ENCODE results near the gene POLR1A. TPM values are rescaled to one million over a fixed set of nuclear protein-coding genes. Genes with fewer than 3 reads are reported as not detected.

POLR1A gene
- total RNA-seq, 1 experiment from 2014 or later = 29.7 TPM

- 0 out of 2 replicates have a peak, but pooled peaks cover 6% of the 10 kb centered on the region for H3F3A ChIP-seq (ENCODE audit: insufficient read depth, low read depth)
- no TSS peak for BruUV-seq (replicated peaks)
- H3K4me1 ChIP-seq (replicated peaks; ENCODE audit: insufficient read depth) = peaks cover 20% of the 10 kb centered on the region
- POLR2A ChIA-PET (ENCODE audit: unreplicated experiment) = no interaction called here
- no peak overlapping the region for H2AFZ ChIP-seq
- no peaks in the 10 kb centered on the region for H3K79me2 ChIP-seq (ENCODE audit: low read depth)
- H3K9me2 ChIP-seq (ENCODE audit: insufficient read depth) = no peaks in the 10 kb centered on the region
- peaks cover 5% of the 10 kb centered on the region; the same call in 1 of the 2 replicates for H3K9me3 ChIP-seq (ENCODE audit: insufficient read depth, low read depth)
- H3K4me2 ChIP-seq = no peak overlapping the region
- H4K20me1 ChIP-seq (ENCODE audit: insufficient read depth) = no peaks in the 10 kb centered on the region
- H3K27ac ChIP-seq = no peak overlapping the region
- TF ChIP-seq CTCF (conservative IDR thresholded peaks at IDR 0.05) = no peak
- no peak for TF ChIP-seq EZH2 (IDR thresholded peaks at IDR 0.05; ENCODE audit: low read depth)
- CTCF ChIA-PET = no interaction called here
- H3K36me3 ChIP-seq (ENCODE audit: low read depth) = no peaks in the 10 kb centered on the region
- no peak overlapping the region for H3K4me3 ChIP-seq
- intact Hi-C loops (cut with micrococcal nuclease; ENCODE audit: unreplicated experiment) = loop anchor here (2.0 kb wide), 1 partner anchor 128 kb away; the partner anchor contains the start of gene ST3GAL5
- no peak for DNase-seq
- H3K27me3 ChIP-seq (ENCODE audit: insufficient read depth, low read depth) = no peaks in the 10 kb centered on the region
Observed at GRCh38 chr2:86016581-86016980, 89.1 kb downstream of the POLR1A start.

- Histone ChIP-seq H3K79me2 (ENCODE audit: low read depth) (no peaks in the 10 kb centered on the region), H4K20me1 (ENCODE audit: insufficient read depth) (no peaks in the 10 kb centered on the region), H3K27ac (no peak overlapping the region), H3F3A (ENCODE audit: insufficient read depth, low read depth) (0 out of 2 replicates have a peak, but pooled peaks cover 3% of the 10 kb centered on the region), H2AFZ (no peak overlapping the region), H3K4me2 (no peak overlapping the region), H3K36me3 (ENCODE audit: low read depth) (no peaks in the 10 kb centered on the region), H3K9me3 (ENCODE audit: insufficient read depth, low read depth) (peaks cover 5% of the 10 kb centered on the region; the same call in 1 of the 2 replicates), H3K4me3 (no peak overlapping the region), H3K9me2 (ENCODE audit: insufficient read depth) (no peaks in the 10 kb centered on the region), H3K27me3 (ENCODE audit: insufficient read depth, low read depth) (no peaks in the 10 kb centered on the region), H3K4me1 (replicated peaks; ENCODE audit: insufficient read depth) (peaks cover 27% of the 10 kb centered on the region)
- BruUV-seq (replicated peaks) = no TSS peak
- intact Hi-C loops (cut with micrococcal nuclease; ENCODE audit: unreplicated experiment) = loop anchor here (2.0 kb wide), 2 partner anchors 17 to 127 kb away; partner anchors contain the start of gene ST3GAL5
- DNase-seq = no peak
- TF ChIP-seq CTCF (conservative IDR thresholded peaks at IDR 0.05) (no peak), EZH2 (IDR thresholded peaks at IDR 0.05; ENCODE audit: low read depth) (no peak)
- POLR2A ChIA-PET (ENCODE audit: unreplicated experiment) = no interaction called here
- CTCF ChIA-PET = no interaction called here
Observed at GRCh38 chr2:86015699-86016098, 90.0 kb downstream of the POLR1A start.

GRCh38 chr2:86015006-86015405 is 90.7 kb downstream of the POLR1A start:
- H3K27me3 ChIP-seq (ENCODE audit: insufficient read depth, low read depth) = no peaks in the 10 kb centered on the region
- no peaks in the 10 kb centered on the region for H3K36me3 ChIP-seq (ENCODE audit: low read depth)
- no peak overlapping the region for H2AFZ ChIP-seq
- H3K9me3 ChIP-seq (ENCODE audit: insufficient read depth, low read depth) = peaks cover 5% of the 10 kb centered on the region; the same call in 1 of the 2 replicates
- H3K9me2 ChIP-seq (ENCODE audit: insufficient read depth) = no peaks in the 10 kb centered on the region
- ChIA-PET CTCF (no interaction called here), POLR2A (ENCODE audit: unreplicated experiment) (no interaction called here)
- BruUV-seq (replicated peaks) = no TSS peak
- no peak overlapping the region for H3K4me2 ChIP-seq
- no peak overlapping the region for H3K4me3 ChIP-seq
- H3K4me1 ChIP-seq (replicated peaks; ENCODE audit: insufficient read depth) = peaks cover 27% of the 10 kb centered on the region
- H3K27ac ChIP-seq = no peak overlapping the region
- no peak for DNase-seq
- H4K20me1 ChIP-seq (ENCODE audit: insufficient read depth) = no peaks in the 10 kb centered on the region
- 0 out of 2 replicates have a peak, but pooled peaks cover 2% of the 10 kb centered on the region for H3F3A ChIP-seq (ENCODE audit: insufficient read depth, low read depth)
- TF ChIP-seq CTCF (conservative IDR thresholded peaks at IDR 0.05) = no peak
- TF ChIP-seq EZH2 (IDR thresholded peaks at IDR 0.05; ENCODE audit: low read depth) = no peak
- H3K79me2 ChIP-seq (ENCODE audit: low read depth) = no peaks in the 10 kb centered on the region
- intact Hi-C loops (cut with micrococcal nuclease; ENCODE audit: unreplicated experiment) = loop anchor here (2.0 kb wide), 1 partner anchor 16 kb away; no protein-coding TSS in a partner anchor

All from PC-9 (cell line).